HepG2 (cell line): ENCODE data around the gene MGST2. TPM values are rescaled to one million over a fixed set of nuclear protein-coding genes. Genes with fewer than 3 reads are reported as not detected.
A peak's percentile ranks its signal among the peaks of the same experiment; 100 is the strongest.

Experiments
- ARID5B ChIP-seq: IDR thresholded peaks from 2 replicates; pipeline ENCODE4 v1.4.0; 2020; ENCODE audit warnings: mild to moderate bottlenecking, missing genetic modification reagents
- BCLAF1 ChIP-seq: fragments of 450-650 bp; IDR thresholded peaks from 2 replicates; pipeline ENCODE4 v1.6.1; 2017; ENCODE audit warnings: mild to moderate bottlenecking
- CBX1 ChIP-seq: IDR thresholded peaks from one replicate; pipeline ENCODE4 v1.6.1; 2016; ENCODE audit warnings: antibody characterized with exemption, low read depth
- CENPT ChIP-seq: sonication (generic); formaldehyde crosslinking; IDR thresholded peaks from 2 replicates; pipeline ENCODE4 v1.8.0; 2022; ENCODE audit warnings: low read depth, mild to moderate bottlenecking, moderate library complexity, missing genetic modification reagents
- DDIT3 ChIP-seq: sonication (generic); formaldehyde crosslinking; IDR thresholded peaks from 2 replicates; pipeline ENCODE4 v1.4.0; 2020; ENCODE audit warnings: mild to moderate bottlenecking, missing genetic modification reagents
- FOXA3 ChIP-seq: IDR thresholded peaks from 2 replicates; pipeline ENCODE4 v1.6.1; 2016; ENCODE audit warnings: missing genetic modification reagents, missing compliant biosample characterization
- FUBP1 ChIP-seq: sonication (generic); formaldehyde crosslinking; IDR thresholded peaks from 2 replicates; pipeline ENCODE4 v1.5.1; 2020; ENCODE audit warnings: missing genetic modification reagents, mild to moderate bottlenecking, borderline replicate concordance
- GABPB1 ChIP-seq: IDR thresholded peaks from 2 replicates; pipeline ENCODE4 v1.6.1; 2016; ENCODE audit warnings: mild to moderate bottlenecking, missing genetic modification reagents, moderate library complexity, missing compliant biosample characterization
- GATA4 ChIP-seq: sonication (generic); IDR thresholded peaks from 2 replicates; pipeline ENCODE4 v1.6.1; 2016; ENCODE audit warnings: antibody characterized with exemption, low read depth, borderline replicate concordance
- ISX ChIP-seq: sonication (generic); formaldehyde crosslinking; conservative IDR thresholded peaks from 2 replicates; pipeline ENCODE4 v1.5.0; 2020; ENCODE audit warnings: missing genetic modification reagents
- MEIS1 ChIP-seq: sonication (generic); formaldehyde crosslinking; IDR thresholded peaks from 2 replicates; pipeline ENCODE4 v1.9.0; 2021; ENCODE audit warnings: mild to moderate bottlenecking, missing genetic modification reagents, moderate library complexity, borderline replicate concordance
- NFRKB ChIP-seq: fragments of 450-650 bp; IDR thresholded peaks from 2 replicates; pipeline ENCODE4 v1.6.1; 2017
- ZNF17 ChIP-seq: sonication (generic); formaldehyde crosslinking; IDR thresholded peaks from 2 replicates; pipeline ENCODE4 v1.5.0; 2020; ENCODE audit warnings: mild to moderate bottlenecking, missing genetic modification reagents
- ZNF281 ChIP-seq: sonication (generic); formaldehyde crosslinking; IDR thresholded peaks from 2 replicates; pipeline ENCODE4 v1.4.0; 2020; ENCODE audit warnings: missing genetic modification reagents, borderline replicate concordance
- ZNF768 ChIP-seq: sonication (generic); formaldehyde crosslinking; IDR thresholded peaks from 2 replicates; pipeline ENCODE4 v1.4.0; 2020; ENCODE audit warnings: missing genetic modification reagents
- ZNF772 ChIP-seq: sonication (generic); formaldehyde crosslinking; IDR thresholded peaks from 2 replicates; pipeline ENCODE4 v1.5.0; 2020; ENCODE audit warnings: mild to moderate bottlenecking, missing genetic modification reagents
- polyA plus RNA-seq, 8 experiments: library from polyadenylated mRNA; depleted of rRNA in 3 of 8; stranded (reverse) in 7 of 8; unstranded in 1 of 8; fragments of >200 nt; fragmentation: Illumina TruSeq in 4 of 8; extraction: Trizol in 4 of 8; gene quantifications; 2 replicates each; pipeline versions ENCODE4 v1.2.1 to v1.2.3, GENCODE V29; 2011 to 2016; ENCODE audit warnings: low read depth in 4 of 8, missing spikeins in 1 of 8, mixed read lengths in 1 of 8; ENCODE audit not compliant: insufficient read depth in 1 of 8
- total RNA-seq, 5 experiments: library from RNA; depleted of rRNA; stranded (reverse); fragments of >200 nt; fragmentation: Illumina TruSeq; extraction: Trizol; gene quantifications; 2 replicates each; pipeline ENCODE4 v1.2.3, GENCODE V29; 2016; ENCODE audit warnings: low read depth in 1 of 5

MGST2 gene
- total and polyA plus RNA-seq, 2 of the 13 experiments (the other 11 are each of a cell fraction or from before 2014, with no cell fraction given): 205 to 416 TPM

- peak; percentile 96 for TF ChIP-seq ARID5B (CRISPR knock-in tag)
- no peak for TF ChIP-seq NFRKB
- no peak for TF ChIP-seq DDIT3 (CRISPR knock-in tag)
- TF ChIP-seq ZNF768 (CRISPR knock-in tag): no peak
- TF ChIP-seq GABPB1 (CRISPR knock-in tag): no peak; the same call in none of the 2 replicates
- TF ChIP-seq FOXA3 (CRISPR knock-in tag): peak; percentile 89
- TF ChIP-seq FUBP1 (CRISPR knock-in tag): no peak
- no peak for TF ChIP-seq ZNF17 (CRISPR knock-in tag)
- peak; percentile 85; the same call in 1 of the 2 replicates for TF ChIP-seq GATA4
- no peak for TF ChIP-seq ZNF772 (CRISPR knock-in tag)
- no peak for TF ChIP-seq CENPT (CRISPR knock-in tag)
- TF ChIP-seq BCLAF1: no peak
- TF ChIP-seq MEIS1 (CRISPR knock-in tag): 0 out of 2 replicates have a peak, but pooled peaks have one; percentile 20
- TF ChIP-seq CBX1: no peak
- TF ChIP-seq ZNF281 (CRISPR knock-in tag): peak; percentile 43; the same call in 1 of the 2 replicates
- no peak for TF ChIP-seq ISX (CRISPR knock-in tag)
These were observed 23.6 kb downstream of the MGST2 start (continued) for GRCh38 chr4:139689093-139689722.
